ENCODE data around the gene SF3B5.
"Not testable (repeated sequence)": the region's sequence is repeated elsewhere in the genome, so short reads cannot be mapped to it uniquely, and the experiment has no call there.

The SF3B5 gene

GRCh38 chr6:144104898-144105487 lies 9.6 kb upstream of the SF3B5 start:
- peak; percentile 79 for DNase-seq (ENCODE audit: low read depth)

DNA sequence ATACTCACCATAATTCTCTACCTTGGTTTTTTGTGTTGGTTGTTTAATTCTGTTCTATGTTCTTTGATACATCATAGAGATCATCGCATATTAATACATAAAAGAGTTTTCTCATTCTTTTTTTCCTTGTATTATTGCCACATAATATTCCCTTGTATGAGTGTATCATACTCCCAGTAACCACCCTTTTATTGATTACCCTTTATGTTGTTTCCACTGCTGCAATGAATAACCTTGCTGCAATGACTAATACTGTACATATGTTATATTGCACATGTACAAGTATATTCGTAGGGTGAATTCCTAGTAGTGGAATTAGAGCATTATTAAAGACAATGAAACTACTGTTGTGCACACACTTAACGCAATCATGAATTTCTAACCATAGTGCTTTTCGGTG lies 9.1 kb upstream of the SF3B5 start:
- no peak for DNase-seq (ENCODE audit: low read depth)

DNA sequence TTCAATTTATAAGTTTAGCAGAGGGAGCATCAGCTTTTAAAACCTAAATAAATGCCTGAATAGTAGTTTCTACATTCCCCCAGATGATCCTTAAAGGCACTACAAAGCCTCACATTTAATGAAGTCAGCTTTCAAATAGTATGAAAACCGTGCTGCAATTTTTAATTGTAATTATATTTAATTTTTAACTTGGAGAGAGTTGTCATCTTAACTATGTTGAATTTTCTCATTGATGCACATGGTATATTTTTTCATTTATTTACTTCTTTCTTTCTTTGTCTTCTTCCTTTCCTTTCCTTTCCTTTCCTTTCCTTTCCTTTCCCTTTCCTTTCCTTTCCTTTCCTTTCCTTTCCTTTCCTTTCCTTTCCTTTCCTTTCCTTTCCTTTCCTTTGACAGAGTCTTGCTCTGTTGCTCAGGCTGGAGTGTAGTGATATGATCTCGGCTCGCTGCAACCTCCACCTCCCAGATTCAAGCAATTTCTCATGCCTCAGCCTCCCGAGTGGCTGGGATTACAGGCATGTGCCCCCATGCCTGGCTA lies 7.7 kb upstream of the SF3B5 start:
- no peak for DNase-seq (ENCODE audit: low read depth)

GRCh38 chr6:144098993-144099392 lies 3.6 kb upstream of the SF3B5 start:
- no peak for DNase-seq (ENCODE audit: low read depth)

- DNase-seq (ENCODE audit: low read depth): no peak
Measured at GRCh38 chr6:144094731-144095133, 641 bp downstream of the SF3B5 start.

DNA sequence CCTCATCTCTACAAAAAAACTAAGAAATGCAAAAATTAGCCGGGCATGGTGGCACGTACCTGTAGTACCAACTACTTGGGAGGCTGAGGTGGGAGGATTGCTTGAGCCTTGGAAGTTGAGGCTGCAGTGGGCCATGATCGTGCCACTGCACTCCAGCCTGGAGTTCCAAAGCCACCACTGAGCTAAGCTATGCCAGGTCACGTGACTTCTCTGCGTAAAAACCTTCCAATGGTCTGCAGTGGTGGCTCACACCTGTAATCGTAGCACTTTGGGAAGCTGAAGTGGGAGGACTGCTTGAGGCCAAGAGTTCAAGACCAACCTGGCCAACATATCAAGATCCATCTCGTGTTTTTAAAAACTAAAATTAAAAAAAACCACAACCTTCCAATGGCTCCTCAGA lies 1.7 kb downstream of the SF3B5 start:
- DNase-seq (ENCODE audit: low read depth): no peak

DNA sequence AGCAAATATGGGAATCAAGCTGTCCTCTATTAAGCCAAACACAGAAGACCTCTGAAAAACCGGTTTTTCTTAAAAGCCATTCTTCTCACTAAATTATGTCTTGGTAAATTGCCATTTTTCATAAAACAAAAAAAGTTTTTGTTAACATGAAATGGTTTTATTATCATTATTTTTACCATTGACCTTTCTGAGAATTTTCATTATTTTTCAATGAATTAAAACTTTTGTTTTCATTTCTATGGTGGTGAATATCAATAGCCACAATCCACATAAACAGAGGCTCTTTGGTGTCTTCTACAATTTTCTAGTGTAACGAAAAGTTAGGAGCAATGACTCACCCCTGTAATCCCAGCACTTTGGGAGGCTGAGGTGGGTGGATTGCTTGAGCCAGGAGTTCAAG lies 2.1 kb downstream of the SF3B5 start:
- DNase-seq (ENCODE audit: low read depth): no peak

- DNase-seq (ENCODE audit: low read depth): no peak
Measured at GRCh38 chr6:144090384-144090783, 5.0 kb downstream of the SF3B5 start.

- DNase-seq (ENCODE audit: low read depth): no peak
Measured at GRCh38 chr6:144087789-144088426, 7.5 kb downstream of the SF3B5 start.

DNA sequence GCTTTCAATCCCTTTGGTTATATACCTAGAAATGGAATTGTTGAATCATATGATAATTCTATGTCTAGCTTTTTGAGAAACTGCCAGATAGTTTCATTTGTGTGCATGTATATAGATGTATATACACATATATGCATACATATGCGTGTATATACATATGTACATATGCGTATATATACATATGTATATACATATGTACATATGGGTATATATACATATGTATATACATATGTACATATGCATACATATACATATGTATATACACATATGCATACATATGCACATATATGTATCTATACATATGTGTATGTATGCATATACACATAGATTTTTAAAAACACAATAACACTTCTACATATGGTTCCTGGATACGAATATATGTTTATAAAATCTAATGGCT lies 8.4 kb downstream of the SF3B5 start:
- DNase-seq (ENCODE audit: low read depth): no peak

DNA sequence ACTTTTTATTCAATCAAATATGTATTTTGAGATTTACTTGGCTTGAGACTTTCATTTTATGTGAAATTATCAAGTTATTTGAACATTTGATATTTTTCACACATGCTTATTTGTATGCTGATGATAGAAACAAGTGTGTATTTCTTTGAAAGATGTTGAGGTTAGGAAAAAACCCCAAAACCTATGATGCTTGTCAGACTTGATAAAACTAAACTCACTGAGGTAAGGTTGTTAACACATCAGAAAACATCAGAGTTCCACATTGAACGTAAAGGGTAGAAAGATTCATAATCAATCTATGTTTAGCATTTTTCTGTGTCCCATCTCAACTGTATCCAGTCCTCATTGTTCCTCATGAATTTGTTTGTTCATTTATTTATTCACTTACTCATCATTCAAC lies 12.2 kb downstream of the SF3B5 start:
- no peak for DNase-seq (ENCODE audit: low read depth)

GRCh38 chr6:144082412-144082811 lies 13.0 kb downstream of the SF3B5 start:
- DNase-seq (ENCODE audit: low read depth): not testable (repeated sequence)

GRCh38 chr6:144077871-144078270 lies 17.5 kb downstream of the SF3B5 start:
- DNase-seq (ENCODE audit: low read depth): no peak

DNA sequence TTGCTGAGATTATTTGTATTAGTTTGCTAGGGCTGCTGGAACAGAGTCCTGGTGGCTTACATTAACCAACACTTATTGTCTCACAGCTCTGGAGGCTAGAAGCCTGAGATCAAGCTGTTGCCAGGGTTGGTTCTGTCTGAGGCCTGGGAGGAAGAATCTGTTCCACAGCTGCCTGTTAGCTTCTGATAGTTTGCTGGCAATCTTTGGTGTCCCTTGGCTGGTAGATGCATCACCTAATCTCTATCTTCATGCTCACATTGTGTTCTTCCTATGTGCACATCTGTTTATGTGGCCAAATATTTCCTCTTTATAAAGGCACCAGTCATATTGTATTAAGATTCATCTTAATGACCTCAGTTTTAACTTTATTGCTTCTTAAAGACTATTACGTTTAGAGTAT lies 19.5 kb downstream of the SF3B5 start:
- no peak for DNase-seq (ENCODE audit: low read depth)

GRCh38 chr6:144075187-144075586 lies 20.2 kb downstream of the SF3B5 start:
- DNase-seq (ENCODE audit: low read depth): no peak

DNA sequence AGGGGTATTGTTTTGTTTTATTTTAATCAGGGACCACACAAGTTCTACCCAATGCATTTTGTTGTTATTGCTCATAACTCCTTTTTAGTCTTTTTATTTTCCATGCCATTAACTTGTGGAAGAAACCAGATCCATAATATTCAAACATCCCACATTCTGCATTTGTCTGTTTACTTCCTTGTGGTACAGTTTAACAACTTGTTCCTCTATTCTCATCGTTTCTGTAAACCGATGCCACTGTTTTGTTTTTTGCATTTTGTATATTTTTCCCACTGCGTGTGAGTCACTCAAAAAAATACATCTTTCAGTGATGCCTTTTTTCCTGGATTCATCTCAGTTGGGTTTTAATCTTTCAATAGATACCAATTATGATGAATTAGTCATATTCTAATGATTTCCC lies 22.3 kb downstream of the SF3B5 start:
- DNase-seq (ENCODE audit: low read depth): no peak

DNA sequence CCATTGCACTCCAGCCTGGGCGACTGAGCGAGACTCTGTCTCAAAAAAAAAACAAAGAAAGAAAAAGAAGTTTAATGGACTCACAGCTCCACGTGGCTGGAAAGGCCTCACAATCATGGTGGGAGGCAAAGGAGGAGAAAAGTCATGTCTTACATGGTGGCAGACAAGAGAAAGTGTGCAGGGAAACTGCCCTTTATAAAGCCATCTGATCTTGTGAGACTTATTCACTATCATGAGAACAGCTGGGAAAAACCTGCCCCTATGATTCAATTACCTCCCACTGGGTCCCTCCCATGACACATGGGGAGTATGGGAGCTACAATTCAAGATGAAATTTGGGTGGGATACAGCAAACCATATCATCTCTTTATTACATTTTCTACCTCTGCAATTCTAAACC lies 25.9 kb downstream of the SF3B5 start:
- no peak for DNase-seq (ENCODE audit: low read depth)

GRCh38 chr6:144068794-144069193 lies 26.6 kb downstream of the SF3B5 start:
- DNase-seq (ENCODE audit: low read depth): no peak

DNA sequence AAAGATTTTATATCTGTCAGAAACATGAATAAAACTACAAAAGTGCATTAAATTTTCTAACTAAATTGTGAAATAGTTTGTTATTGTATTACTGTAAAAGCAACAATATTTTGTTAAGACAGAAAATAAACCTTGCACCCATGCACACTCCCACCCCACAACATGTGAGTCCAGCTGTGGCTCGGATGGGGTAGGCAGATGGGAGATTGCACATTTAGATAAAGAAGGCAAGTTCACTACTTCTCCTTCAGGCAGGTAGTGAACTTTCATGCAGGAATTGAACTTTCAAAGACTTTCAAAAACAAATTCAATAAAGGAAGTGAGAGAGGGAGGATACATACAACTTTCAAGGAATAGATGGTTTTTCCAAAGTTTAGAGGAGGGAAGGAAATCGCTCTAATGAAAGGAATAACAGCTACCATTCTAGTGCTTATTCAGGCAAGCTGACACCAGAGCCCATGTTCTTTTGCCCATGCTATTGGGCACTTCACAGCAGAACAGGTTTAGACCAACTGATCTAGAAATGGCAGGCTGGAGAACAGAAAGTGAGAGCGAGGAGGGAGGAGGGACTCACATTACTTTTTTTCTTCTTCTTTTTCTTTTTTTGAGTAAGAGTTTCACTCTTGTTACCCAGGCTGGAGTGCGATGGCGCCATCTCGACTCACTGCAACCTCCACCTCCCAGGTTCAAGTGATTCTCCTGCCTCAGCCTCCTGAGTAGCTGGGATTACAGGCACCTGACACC lies 28.5 kb downstream of the SF3B5 start:
- DNase-seq (ENCODE audit: low read depth): no peak

- no peak for DNase-seq (ENCODE audit: low read depth)
Measured at GRCh38 chr6:144066255-144066654, 29.1 kb downstream of the SF3B5 start.

GRCh38 chr6:144065213-144065660 lies 30.1 kb downstream of the SF3B5 start:
- DNase-seq (ENCODE audit: low read depth): no peak

GRCh38 chr6:144064402-144065212 lies 30.8 kb downstream of the SF3B5 start:
- DNase-seq (ENCODE audit: low read depth): peak; percentile 15

Data from ELR (cell line).